GM03348 (cell line): ENCODE results near the gene GSTM2.
A peak's percentile ranks its signal among the peaks of the same experiment; 100 is the strongest.

Source experiments
- DNase-seq: peaks from one replicate; pipeline ENCODE4 v3.0.0; 2012; ENCODE audit warnings: low spot score

Gene GSTM2

DNA sequence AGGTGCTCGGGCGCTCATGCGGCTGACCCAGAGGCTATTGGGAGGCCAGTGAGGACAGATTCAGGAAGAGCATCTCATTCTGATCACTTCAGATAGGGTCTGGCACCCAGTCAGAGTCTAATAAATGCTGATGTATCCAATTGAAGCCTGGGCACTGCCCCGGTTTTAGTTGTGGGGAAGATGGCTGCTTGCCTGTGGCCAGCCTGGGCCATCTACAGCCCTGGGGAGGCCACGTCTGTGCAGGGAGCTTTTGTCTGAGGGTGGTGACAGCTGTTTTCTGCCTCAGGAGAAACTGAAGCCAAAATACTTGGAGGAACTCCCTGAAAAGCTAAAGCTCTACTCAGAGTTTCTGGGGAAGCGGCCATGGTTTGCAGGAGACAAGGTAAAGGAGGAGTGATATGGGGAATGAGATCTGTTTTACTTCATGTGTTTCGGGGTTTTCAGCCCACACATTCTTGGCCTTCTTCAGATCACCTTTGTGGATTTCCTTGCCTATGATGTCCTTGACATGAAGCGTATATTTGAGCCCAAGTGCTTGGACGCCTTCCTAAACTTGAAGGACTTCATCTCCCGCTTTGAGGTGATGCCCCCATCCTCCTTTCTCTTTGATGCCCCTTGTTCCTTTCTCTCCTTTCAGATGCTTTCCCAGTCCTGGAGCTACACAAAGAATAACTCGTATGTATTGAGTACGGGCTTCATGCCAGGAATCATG is 47.0 kb downstream of the GSTM2 start:
- DNase-seq: no peak

DNA sequence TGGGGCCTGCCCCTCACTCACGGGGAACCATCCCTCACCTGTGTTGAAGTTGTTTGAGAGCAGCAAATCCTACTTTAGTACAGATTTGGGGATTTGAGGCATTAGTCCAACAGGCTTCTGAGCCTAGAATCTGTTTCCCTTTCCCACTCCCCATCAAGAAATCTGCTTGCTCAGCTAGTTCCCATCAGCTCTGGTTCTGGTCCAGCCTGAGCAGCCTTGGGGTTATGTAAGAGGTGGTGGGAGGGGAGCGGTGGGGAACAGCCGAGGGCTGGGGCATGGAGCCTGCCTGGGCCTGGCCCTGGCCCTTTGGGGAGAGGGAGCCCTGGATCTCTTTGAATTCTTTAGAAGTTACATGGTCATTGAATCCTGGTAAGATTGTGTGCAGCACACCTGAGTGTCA is 48.3 kb downstream of the GSTM2 start:
- no peak for DNase-seq

DNA sequence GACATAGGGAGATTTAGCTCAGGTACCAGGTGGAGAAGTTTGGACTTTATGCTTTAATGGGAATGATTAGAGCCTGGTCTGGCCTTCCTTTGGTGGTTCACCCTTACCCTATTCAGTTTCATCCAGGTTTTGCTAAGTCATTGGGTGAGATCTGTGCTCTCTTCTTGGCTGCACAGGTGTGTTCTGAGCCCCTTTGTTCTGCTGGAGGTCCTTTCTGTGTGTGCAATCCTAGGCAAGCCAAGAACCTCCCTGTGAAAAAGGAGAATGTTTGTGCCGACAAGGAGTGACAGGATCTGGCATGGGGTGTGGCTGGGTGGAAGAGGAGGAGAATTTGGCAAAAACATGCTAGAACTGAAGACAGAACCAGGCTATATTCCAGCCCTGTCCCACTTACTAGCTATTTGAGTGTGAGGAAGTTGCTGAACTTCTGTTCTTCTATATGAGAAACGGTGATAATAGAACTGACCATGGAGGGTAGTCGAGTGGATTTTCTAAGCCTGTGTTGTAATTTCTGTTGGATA is 48.8 kb downstream of the GSTM2 start:
- peak; percentile 33 for DNase-seq

DNA sequence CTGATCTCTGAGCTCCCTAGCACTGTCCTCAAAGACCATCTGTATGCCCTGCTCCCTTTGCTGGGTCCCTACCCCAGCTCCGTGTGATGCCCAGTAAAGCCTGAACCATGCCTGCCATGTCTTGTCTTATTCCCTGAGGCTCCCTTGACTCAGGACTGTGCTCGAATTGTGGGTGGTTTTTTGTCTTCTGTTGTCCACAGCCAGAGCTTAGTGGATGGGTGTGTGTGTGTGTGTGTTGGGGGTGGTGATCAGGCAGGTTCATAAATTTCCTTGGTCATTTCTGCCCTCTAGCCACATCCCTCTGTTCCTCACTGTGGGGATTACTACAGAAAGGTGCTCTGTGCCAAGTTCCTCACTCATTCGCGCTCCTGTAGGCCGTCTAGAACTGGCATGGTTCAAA is 49.9 kb downstream of the GSTM2 start:
- DNase-seq: no peak

DNA sequence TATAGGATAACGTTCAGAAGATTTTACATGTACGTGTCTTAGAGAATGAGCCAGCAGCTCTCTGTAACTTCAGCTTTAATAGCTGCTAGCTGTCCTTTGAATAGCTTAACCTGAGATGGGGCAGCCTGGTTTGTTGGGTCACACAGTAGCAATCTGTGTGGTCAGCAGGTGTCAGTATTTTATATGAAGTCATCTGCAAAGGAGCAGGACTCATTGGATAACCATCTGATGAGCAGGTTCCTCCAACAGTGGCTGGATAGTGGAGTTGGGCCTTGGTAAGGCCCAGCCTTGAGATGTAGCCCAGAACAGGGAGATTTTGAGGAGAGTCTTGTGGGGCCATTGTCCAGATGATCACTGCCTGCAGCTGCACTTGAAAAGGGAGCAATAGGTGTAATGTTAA is 50.6 kb downstream of the GSTM2 start:
- DNase-seq: no peak

DNA sequence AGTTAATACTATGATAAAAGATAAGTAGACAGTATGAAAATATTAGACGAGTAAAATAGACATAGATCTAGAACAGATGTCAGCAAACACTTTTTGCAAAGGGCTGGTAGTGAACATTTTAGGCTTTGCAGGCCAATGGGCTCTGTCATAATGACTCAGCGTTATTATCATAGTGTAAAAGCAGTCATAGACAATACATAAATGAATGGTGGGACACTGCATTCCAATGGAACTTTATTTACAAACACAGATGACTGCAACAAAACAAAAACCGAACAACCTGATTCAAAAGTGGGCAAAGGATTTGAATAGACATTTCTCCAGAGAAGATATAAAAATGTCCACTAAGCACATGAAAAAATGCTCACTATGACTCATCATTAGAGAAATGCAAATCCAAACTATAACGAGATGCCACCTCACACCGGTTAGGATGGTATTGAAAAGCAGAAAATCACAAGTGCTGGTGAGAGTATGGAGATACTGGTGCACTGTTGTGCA is 51.5 kb downstream of the GSTM2 start:
- DNase-seq: peak; percentile 49

DNA sequence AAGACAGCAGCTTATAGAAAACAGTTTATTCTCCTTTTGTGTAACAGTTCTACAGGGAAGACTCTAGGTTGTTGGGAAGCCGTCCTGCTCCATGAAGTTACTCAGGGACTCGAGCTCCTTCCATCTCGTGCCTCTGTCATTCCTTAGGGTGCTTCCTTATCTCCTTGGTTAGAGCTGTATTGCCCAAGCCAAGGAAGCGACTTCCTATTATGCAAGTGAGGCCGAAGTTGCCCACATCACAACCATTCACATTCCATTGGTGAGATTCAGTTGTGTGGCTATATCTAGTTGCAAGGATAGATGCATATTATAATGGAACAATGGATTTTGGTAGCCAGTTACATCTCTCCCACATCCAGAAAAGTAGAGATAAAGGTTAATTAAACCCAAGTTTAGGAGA is 53.2 kb downstream of the GSTM2 start:
- peak; percentile 51 for DNase-seq

DNA sequence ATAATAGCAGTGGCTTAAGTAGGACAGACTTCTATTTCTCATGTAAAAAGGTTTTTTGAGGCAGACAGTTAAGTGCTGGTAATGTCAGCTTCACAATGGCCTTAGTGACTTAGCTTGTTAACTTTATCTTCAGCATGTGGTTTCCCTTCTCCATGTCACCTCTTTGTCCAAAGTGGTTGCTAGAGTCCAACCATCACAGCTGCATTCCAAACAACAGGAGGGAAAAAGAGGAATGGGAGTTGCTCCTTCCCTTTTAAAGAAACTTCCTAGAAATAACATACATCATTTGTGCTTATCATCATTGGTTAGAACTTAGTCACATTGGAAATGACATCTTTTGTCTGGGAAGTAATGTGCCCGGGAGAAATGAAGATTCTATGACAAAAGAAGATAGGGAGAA is 54.1 kb downstream of the GSTM2 start:
- DNase-seq: no peak

DNA sequence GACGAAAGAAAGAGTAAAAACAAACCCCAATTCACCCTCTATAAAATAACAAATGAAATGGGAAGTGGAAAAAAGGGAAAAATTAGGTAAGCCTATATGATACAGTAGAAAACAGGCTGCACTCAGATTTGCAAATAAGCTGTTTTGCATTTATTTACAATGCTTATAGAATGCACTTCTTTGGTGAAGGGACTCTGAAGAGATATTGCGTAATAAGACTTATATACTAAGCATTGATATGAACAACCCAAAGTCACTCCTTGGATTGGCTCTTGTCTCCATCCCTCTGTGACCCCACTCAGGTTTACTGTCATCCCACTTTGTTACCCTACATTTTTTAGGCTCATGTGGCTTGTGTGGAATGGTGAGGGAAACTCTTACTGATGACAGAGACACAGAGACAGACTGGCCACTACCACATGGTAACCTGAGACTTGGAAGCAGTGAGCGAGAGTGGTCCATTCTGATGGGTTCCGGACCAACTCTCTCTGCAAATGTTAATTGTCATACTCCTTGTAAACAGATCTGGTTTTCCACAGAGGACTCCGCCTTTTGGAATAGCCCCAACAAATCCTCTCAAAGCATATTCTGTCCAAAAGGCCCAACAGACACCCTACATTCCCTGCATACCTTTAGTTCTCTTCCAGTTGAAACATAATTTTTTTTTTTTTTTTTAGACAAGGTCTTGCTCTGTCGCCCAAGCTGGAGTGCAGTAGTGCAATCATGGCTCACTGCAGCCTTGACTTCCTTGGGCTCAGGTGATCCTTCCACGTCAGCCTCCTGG is 55.2 kb downstream of the GSTM2 start:
- peak; percentile 58 for DNase-seq
